Mucosa of gallbladder (tissue), 1 donor: ENCODE results near the gene RNF207. TPM values are rescaled to one million over a fixed set of nuclear protein-coding genes. Genes with fewer than 3 reads are reported as not detected.

Source experiments
- DNase-seq: peaks from one replicate; pipeline ENCODE4 v3.0.0-alpha.2; 2020; ENCODE audit warnings: low spot score
- total RNA-seq: library from RNA; stranded (reverse); gene quantifications from one replicate; pipeline ENCODE4 v1.2.1, GENCODE V29; 2021
- donor health status: DM: no; HTN: no; CAD: no.

RNF207 gene, protein sequence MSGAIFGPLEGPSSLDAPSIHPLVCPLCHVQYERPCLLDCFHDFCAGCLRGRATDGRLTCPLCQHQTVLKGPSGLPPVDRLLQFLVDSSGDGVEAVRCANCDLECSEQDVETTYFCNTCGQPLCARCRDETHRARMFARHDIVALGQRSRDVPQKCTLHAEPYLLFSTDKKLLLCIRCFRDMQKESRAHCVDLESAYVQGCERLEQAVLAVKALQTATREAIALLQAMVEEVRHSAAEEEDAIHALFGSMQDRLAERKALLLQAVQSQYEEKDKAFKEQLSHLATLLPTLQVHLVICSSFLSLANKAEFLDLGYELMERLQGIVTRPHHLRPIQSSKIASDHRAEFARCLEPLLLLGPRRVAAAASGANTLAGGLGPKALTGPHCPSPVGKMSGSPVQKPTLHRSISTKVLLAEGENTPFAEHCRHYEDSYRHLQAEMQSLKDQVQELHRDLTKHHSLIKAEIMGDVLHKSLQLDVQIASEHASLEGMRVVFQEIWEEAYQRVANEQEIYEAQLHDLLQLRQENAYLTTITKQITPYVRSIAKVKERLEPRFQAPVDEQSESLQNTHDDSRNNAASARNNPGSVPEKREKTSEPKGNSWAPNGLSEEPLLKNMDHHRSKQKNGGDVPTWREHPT
- total RNA-seq, result 26.6 TPM

DNA sequence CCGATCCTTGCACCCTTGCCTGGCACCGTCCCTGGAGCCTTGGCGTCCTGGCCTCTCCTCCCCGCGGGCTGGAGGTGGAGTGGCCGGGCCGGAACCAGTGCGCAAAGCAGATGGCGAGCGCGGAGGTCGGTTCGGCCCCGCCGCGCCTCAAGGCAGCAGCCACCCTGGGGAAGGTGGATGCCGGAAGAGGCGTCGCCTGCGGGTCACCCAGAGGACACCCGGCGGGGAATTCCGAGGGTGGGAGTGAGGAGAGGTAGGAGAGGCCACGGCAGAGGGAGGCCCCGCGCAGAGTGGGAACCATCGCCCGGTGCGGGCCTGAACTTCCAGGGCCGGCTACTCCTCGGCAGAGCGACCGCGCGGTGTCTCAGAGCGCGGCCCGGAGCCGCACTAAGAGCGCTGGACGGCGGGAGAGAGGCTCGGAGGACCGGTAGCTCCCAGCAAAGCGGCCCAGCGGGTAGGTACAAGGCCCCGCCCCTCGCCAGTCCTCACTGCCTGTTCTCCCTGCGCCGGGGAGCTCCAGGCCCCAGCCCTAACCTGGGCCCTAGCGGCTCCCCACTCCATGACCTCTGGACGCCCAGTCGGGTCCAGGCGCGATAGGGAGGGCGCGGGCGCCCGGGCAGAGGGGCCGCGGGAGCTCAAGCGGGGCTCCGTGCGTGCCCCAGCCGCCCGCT, at the start of gene RNF207:
Gene RNF207 (plus strand): TSS at position 271 of the 671 bp plus-strand sequence. CDS start 417 bp downstream, outside the sequence.
- DNase-seq, result no peak

- DNase-seq, result no peak
These were observed 48.8 kb upstream of the RNF207 start for GRCh38 chr1:6157132-6157527.

- peak; percentile 45 for DNase-seq
These were observed 48.3 kb upstream of the RNF207 start for GRCh38 chr1:6157528-6158174.

- DNase-seq, result no peak
These were observed 47.7 kb upstream of the RNF207 start for GRCh38 chr1:6158181-6158580.

DNA sequence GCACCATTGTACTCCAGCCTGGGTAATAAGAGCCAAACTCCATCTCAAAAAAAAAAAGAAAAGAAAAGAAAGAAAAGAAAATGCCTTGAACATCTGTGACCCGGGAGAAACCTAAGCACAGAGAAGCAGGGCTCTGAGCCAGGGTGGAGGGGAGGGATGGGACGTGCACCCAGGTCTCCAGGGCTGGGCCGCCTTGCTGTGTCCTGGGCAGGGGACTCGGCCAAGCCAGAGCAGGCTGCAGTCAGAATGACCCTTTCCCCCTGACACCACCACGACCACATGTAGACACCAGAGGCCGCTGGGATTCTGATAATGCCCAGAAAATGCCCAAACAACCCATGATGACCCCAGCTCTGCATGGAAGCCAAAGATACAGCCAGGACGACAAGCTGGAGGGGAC, 43.6 kb upstream of the RNF207 start:
- DNase-seq, result no peak

GRCh38 chr1:6162773-6163172, 43.1 kb upstream of the RNF207 start:
- no peak for DNase-seq

DNA sequence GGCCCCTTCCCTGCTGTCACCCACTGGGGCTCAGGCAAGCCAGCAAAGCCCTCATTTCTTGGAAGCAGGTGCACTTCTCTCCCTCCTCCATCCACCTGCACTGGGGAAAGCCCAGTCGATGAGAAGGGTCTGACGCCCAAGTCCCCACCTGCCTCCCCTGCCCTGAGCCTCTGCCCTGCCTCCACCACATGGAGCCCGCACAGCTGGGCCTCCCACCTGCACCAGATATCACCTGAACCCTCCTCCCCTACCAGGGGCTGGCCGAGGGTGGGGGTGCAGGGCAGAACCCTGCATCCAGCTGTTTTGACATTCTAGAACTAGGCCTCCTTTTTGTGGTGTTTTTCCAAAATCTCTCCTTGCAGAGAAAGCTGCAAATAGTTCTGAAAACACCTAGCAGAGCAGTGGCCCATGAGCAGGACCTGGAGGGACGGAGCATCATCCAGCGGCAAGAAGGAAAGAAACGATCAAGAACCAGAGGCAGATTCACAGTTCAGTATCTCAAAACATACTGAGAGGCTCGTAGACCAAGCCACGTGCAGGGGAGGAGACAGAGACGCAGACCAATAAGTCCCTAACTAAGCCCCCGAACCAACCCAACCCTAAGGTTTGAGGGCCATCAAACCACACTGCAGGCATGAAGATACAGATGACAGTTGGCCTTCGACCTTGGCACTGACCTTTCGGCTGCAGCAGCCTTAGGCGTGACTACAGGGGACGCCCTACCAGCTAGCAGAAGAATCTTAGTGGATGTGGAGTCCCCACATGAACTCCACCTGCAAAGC, 42.5 kb upstream of the RNF207 start:
- no peak for DNase-seq

DNA sequence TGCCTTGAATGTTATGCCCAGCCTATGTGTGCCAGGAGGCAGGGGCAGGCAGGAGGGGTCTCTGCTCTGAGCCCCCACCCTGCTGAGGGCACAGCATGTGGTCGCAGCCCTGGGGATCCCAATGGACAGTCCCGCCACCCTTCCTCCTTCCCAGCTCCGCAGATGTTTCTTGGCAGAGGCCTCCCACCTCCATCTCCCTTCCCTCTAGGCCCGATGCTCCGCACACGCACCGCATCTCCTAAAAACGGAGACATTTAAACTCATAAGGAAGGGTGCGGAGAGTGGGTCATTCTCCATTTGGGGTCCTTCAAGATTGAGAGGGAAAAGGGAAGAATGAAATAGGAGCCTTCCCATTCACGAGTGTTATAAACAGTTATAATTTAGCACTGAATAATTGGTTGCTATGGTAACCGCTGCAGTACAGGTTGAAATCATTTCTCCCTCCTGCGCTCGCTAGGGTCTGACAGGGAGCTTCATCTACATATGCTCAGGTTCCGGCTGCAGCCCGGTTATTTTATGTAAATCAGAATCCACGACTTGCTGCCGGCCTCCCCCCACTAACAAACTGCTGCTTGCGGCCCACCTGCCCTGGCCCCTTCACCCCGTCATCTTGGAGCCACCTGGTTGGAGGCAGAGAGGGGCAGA, 41.8 kb upstream of the RNF207 start:
- no peak for DNase-seq

- no peak for DNase-seq
These were observed 40.9 kb upstream of the RNF207 start for GRCh38 chr1:6165027-6165426.

GRCh38 chr1:6165441-6165985, 40.4 kb upstream of the RNF207 start:
- no peak for DNase-seq

DNA sequence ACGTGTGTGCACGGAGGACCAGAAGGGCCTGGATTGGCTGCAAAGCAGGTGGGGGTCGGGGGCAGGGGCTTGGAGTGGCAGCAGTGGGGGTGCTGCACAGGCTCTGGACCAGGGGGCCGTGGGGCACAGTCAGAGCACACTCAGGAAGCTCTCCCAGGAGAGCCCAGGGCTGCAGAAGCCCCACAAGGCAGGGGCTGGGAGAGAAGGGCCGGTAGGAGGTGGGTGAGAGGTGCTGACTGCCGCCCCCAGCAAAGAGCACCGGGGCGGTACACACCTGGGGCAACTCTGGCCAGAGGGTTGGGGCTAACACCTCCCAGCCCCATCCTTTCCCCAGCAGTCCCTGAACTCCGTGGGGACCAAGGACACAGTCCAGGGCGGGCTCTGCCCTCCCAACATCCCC, 39.7 kb upstream of the RNF207 start:
- no peak for DNase-seq

GRCh38 chr1:6166655-6167390, 39.1 kb upstream of the RNF207 start:
- DNase-seq, result no peak

DNA sequence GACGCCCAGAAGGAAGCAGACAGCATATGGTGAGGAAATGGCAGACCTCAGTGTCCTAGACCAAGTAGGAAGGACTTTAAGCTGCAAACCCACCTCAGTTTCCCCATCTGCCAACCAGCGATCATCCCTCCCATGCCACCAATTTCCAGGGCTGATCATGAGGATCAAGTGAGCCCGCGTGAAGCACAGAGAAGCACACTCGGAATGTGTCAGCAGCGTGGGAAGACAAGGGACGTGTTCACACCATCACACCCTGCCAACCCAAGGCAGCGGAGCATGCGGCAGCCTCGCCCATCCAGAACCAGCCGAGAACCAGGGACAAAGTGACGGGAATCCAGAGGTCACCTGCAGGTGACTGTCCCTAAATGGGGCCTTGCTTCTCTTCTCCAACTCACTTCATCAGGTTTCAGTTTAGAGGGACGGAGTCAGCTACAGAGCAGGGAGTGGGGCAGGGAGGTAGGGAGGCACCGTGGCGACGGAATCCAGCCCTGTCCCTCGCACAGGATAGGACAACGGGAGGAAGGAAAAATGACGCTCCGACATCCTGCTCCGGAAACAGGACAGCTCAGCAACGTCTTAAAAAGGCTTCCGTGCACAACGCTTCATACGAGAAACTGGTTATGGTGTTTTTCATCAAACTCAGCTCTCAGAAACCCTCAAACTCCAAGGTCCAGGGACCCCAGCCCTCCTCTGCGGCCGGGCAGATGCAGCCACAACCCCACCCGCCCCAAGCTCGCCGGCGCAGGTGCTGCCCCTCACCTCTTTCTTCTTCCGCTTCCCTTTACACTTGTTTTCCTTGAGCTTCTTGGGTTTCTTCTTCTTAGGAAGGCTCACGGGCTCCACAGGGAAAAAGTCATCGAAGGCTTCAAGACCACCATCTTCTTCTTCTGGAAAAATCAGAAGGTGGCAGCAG, 38.3 kb upstream of the RNF207 start:
- no peak for DNase-seq

- no peak for DNase-seq
These were observed 36.9 kb upstream of the RNF207 start for GRCh38 chr1:6168947-6169586.

DNA sequence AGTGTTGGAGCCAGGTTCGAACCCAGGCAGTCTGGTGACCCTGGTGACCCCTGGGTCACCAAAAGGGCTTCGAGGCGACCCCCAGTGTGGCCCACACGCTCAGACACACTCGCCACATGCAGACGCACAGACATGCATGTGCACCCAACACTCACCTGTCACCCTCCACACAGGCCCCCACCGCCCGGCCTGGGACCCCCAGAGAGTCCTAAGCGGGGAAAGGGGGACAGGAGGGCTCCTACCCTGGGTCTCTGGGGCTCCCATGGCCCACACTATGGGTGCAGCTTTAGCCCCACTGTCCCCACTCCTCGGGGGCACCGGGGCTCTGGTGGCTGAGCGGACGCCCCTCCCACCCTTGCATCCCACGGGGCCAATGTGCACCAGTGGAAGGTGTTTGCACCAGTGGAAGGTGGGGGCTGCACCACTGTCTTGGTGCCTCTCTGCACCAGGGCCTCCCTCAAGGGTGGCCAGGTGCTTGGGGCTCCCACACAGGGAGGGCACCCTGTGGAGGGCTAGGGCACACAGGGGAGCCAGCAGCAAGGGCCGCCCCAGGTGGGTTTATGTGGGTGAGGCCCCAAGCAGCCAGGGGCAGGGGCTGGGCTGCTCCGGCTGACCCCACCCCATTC, 35.7 kb upstream of the RNF207 start:
- DNase-seq, result no peak

GRCh38 chr1:6170742-6171201, 35.1 kb upstream of the RNF207 start:
- DNase-seq, result no peak

DNA sequence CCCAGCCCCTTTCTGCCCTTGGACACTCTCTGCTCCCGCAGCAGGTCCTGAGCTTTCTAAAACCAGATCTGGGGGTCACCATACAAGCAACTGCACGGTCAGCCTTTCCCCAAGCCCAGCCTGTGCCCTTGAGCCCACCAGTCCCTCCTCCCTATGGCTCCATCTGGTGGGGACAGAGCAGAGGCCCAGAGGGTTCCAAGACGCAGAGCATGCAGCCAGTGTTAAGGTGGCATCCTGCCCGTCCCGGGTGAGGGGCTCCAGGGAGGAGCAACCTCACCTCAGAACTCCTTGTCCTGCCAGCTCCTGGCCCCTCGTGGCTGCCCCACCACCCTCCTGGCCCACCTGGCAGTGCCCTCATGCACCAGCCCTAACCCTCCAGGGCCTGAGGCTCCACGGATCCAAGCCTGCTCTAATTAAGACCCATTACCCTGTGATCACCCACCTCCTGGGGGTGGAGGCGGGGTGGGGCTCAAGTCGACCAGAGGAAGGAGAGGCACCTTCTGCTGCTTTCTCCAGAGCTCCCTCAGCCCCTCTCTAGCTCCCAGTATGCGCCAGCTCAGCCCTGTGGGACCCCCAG, 34.3 kb upstream of the RNF207 start:
- no peak for DNase-seq
